Activated naive CD4-positive, alpha-beta T cell treated with anti-CD3 and anti-CD28 coated beads, Interleukin-2, amount 50 U/mL, for 24 hours (primary cell): ENCODE measurements around the gene PLA2G5.

ENCODE experiments used
- H3K27ac Mint-ChIP-seq: one replicate; pipeline ENCODE4 v1.8.0; 2021; ENCODE audit warnings: mild to moderate bottlenecking, mixed read lengths
- H3K27me3 Mint-ChIP-seq: one replicate; pipeline ENCODE4 v1.8.0; 2021; ENCODE audit warnings: mixed read lengths
- H3K36me3 Mint-ChIP-seq: one replicate; pipeline ENCODE4 v1.8.0; 2021; ENCODE audit warnings: mixed read lengths
- H3K4me1 Mint-ChIP-seq: one replicate; pipeline ENCODE4 v1.8.0; 2021; ENCODE audit warnings: mixed read lengths
- H3K4me3 Mint-ChIP-seq: one replicate; pipeline ENCODE4 v1.8.0; 2021; ENCODE audit warnings: mild to moderate bottlenecking, mixed read lengths
- H3K9me3 Mint-ChIP-seq: one replicate; pipeline ENCODE4 v1.8.0; 2021; ENCODE audit warnings: mixed read lengths

PLA2G5 gene

DNA sequence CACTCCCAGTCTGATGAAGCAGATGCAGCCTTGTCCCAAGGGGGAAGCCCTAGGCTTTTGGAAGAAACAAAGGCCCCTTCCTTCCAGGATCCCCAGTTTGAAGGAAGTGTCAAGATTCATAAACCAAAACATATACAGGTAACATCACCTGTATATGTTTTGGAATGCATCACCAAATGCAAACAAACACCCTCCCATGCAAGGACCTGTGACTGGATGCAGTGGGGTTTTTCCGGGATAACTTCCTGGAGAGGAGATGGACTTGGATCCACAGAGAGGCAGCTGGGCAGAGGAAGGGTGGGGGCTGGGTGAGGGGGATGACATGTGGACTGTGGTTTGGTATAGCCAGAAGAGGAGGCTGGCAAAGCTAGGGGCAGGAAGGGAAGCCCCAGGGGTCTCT lies 67.6 kb downstream of the PLA2G5 start:
- Mint-ChIP-seq H3K27ac (no peak overlapping the region), H3K9me3 (no peaks in the 10 kb centered on the region), H3K4me3 (no peak overlapping the region), H3K36me3 (no peaks in the 10 kb centered on the region), H3K4me1 (no peaks in the 10 kb centered on the region), H3K27me3 (peaks cover 17% of the 10 kb centered on the region)

DNA sequence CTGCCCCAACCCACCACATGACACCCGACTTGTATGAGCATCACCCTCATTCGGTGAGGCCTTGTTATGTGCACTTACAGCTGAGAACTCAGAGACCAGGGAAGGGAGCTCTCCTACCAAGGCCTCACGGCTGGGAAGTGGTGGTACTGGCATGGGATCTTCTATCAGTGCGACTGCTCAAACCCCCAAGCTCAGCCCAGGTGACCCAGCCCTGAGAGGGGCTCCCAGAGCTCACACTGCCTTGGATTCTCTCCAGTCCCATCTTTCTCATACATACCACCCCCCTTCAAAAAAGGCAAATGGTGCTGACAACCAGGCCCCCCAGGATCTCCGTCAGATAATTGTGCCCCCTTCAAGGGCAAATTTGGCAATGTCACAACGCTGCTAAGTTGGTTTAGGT lies 68.4 kb downstream of the PLA2G5 start:
- Mint-ChIP-seq H3K36me3 (no peaks in the 10 kb centered on the region), H3K4me1 (no peaks in the 10 kb centered on the region), H3K4me3 (no peak overlapping the region), H3K9me3 (no peaks in the 10 kb centered on the region), H3K27me3 (peaks cover 14% of the 10 kb centered on the region), H3K27ac (no peak overlapping the region)

DNA sequence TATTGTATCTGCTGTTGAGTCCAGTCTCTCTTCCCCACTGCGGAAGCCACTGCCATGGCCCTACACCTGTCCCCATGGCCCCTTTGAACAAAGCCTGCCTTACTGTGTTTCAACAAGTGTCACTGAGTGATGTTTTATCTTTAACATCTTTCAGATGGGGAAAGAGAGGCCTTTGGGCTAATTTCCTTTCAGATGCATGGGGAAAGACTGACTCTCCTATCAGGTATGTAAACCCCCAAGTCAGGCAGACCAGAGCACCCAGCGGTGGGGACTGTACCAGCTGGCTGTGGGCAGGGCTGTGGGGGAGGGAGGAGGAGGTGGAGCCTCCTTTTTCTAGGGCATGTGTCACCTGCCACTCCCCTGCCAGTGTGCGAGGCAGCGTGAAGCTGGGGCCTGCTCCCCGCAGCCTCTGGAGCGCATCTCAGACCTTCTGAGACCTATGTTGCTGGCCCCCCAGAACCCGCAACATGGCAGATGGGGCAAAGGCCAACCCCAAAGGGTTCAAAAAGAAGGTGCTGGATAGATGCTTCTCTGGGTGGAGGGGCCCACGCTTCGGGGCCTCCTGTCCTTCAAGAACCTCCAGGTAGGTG lies 69.1 kb downstream of the PLA2G5 start, which contains the start of gene PLA2G2F:
Gene PLA2G2F (plus strand): TSS at position 363 of the 590 bp plus-strand sequence. CDS start 105 bp downstream, at position 468.
- H3K36me3 Mint-ChIP-seq, result no peaks in the 10 kb centered on the region
- no peaks in the 10 kb centered on the region for H3K9me3 Mint-ChIP-seq
- H3K4me3 Mint-ChIP-seq, result no peak within 1 kb of the TSS
- no peaks in the 10 kb centered on the region for H3K4me1 Mint-ChIP-seq
- no peak within 1 kb of the TSS for H3K27ac Mint-ChIP-seq
- H3K27me3 Mint-ChIP-seq, result peaks cover 11% of the 10 kb centered on the region

DNA sequence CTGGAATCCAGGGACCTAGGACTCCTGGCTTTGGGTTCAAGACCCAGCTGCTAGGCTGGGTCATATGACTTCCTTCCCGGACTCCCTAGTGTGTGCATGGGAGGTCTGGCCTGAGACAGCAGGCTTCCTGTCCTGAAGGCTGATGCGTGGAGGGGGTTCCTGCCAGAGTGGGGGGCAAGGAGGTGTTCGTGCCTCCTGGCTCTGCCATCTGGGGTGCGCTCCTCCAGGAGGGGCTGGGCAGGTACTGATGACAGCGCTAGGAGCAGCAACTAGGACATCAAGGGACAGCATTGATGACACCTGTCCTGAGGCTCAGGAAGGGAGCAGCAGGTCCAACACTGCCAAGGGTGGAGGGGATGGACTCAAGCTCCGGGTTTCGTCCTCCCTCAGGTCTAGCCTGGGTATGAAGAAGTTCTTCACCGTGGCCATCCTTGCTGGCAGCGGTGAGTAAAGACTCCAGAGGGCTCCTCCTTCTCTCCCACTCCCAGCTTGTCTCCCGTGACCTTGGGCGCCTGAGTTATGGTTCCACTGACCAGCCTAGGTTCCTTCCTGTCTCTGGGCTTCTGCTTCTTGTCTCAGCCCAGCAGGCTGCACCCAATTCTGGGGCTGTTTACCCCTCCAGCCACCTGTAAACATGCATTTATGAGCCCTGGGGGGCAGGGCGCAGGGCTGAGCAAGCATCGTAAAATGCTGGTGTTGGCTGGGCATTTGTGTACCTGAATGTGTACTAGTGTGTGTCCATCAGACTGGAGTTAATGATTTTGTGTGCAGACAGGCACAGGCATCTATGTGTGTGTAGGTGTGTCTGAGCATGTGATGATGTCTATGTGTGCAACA lies 70.0 kb downstream of the PLA2G5 start:
- peaks cover 9% of the 10 kb centered on the region for H3K27me3 Mint-ChIP-seq
- no peaks in the 10 kb centered on the region for H3K9me3 Mint-ChIP-seq
- no peak overlapping the region for H3K4me3 Mint-ChIP-seq
- no peaks in the 10 kb centered on the region for H3K36me3 Mint-ChIP-seq
- H3K4me1 Mint-ChIP-seq, result no peaks in the 10 kb centered on the region
- no peak overlapping the region for H3K27ac Mint-ChIP-seq

DNA sequence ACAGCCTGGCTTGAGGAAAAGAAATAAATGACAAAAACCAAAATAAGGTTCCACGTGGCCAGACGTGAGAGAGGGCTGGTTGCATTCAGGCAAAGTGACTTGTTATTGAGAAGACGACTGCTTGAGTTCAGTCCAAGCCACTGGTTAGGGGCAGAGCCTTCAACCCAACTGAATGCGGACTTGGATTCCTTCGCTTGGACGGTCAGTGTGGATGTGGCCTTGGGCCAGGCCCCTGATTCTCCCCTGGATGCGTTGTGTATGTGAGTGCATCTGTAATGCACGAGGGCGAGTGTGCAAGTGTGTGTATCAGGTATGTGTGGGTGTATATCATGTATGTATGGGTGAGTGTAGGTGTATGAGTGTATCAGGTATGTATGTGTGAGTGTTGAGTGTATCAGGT lies 71.0 kb downstream of the PLA2G5 start:
- no peak overlapping the region for H3K4me3 Mint-ChIP-seq
- H3K9me3 Mint-ChIP-seq, result no peaks in the 10 kb centered on the region
- H3K36me3 Mint-ChIP-seq, result no peaks in the 10 kb centered on the region
- H3K27me3 Mint-ChIP-seq, result peaks cover 7% of the 10 kb centered on the region
- H3K4me1 Mint-ChIP-seq, result no peaks in the 10 kb centered on the region
- no peak overlapping the region for H3K27ac Mint-ChIP-seq

DNA sequence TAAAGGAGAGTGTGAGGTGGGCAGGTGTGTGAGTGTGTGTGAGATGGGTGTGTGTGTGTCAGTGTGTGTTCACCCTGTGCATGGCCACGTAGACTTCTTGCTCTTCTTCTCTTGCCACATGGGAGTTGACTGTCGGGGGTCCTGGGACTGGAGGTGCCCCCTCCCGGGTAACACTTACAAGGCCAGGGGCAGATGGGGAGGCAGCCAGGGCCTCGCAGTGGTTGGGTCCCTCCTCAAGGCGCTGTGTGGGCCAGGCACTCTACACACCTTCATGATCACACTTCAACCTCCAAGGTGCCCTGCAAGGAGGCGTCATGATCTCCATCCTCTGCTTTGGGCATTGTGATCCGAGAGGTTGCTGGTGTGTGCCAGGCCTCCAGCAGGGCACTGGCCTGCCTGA lies 71.5 kb downstream of the PLA2G5 start:
- no peaks in the 10 kb centered on the region for H3K9me3 Mint-ChIP-seq
- no peak overlapping the region for H3K4me3 Mint-ChIP-seq
- H3K36me3 Mint-ChIP-seq, result no peaks in the 10 kb centered on the region
- H3K27me3 Mint-ChIP-seq, result peaks cover 5% of the 10 kb centered on the region
- no peak overlapping the region for H3K27ac Mint-ChIP-seq
- H3K4me1 Mint-ChIP-seq, result no peaks in the 10 kb centered on the region
